T-helper 22 cell (primary cell): ENCODE results near the gene PPP1R9A.
"Not testable (repeated sequence)": the region's sequence is repeated elsewhere in the genome, so short reads cannot be mapped to it uniquely, and the experiment has no call there.

Experiments
- DNase-seq: peaks from one replicate; pipeline ENCODE4 v3.0.0-alpha.2; 2020; ENCODE audit warnings: low read depth

Gene PPP1R9A

GRCh38 chr7:94975336-94975735, 67.9 kb downstream of the PPP1R9A start:
- no peak for DNase-seq

DNA sequence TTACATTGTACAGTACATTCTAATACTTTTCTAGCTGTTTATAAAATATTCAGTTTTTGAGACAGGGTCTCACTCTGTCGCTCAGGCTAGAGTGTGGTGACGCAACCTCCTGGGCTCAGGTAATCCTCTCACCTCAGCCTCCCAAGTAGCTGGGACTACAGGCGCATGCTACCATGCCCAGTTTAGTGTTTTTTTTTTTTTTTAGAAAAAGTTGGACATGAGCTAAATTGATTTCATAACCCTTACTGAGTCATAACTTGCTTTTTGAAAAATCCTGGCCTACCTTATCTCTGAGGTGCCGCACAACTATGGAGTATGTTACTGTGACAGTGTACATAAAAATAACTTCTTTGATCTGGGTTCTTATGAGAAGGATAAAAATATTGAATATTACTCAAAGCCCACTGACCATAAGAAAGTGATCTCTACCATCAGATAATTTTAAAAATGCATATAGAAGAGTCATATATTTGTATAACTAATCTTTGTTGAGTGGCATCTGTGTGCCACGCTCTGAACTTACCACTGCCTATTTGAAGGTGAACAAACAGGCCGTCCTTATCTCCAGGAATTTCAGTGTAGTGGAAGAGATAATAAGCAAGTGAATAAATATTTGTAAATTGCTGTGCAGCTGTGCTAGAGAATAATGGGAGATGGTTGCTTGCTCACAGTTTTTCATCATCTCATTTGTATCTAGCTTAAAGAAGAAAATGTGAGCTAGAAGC, 73.2 kb downstream of the PPP1R9A start:
- no peak for DNase-seq

DNA sequence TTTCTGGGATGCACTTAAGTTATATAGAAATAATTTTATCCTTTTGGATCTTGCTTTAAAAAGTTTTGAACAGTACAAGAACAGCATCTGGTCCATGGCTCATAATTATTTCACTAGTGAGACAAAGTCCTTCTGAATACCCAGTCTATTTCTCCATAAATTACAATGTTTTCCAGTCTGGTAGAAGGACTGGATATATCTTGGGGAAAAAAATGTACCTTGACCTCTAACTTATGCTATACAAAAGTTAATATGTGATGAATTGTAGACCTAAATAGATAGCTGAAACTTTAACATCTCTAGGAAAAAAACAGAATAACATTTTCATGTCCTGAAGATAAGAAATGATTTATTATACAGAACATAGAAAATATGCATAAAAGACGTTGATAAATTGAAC, 88.5 kb downstream of the PPP1R9A start:
- no peak for DNase-seq

- DNase-seq: no peak
Measured at GRCh38 chr7:94996369-94996768, 89.0 kb downstream of the PPP1R9A start.

DNA sequence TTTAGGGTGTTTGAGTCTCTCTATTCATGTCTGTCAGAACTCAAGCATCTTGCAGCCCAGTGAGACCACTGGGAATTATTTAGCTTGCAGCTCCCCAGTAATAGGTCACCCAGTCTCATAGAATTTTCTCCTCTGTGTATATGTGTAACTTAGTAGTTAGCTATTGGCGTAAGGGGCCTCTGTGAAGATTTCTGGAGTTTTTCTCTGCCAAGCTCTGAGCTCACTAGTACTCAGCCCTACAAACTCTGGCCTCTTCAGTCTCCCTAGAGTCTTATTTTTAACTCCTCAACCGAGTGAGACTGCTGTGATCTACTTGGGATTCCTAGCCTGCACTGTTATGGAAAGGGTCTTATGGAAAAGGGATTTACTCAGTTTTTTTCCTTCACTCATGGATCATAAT, 90.2 kb downstream of the PPP1R9A start:
- DNase-seq: no peak

- no peak for DNase-seq
Measured at GRCh38 chr7:94998266-94999068, 91.1 kb downstream of the PPP1R9A start.

DNA sequence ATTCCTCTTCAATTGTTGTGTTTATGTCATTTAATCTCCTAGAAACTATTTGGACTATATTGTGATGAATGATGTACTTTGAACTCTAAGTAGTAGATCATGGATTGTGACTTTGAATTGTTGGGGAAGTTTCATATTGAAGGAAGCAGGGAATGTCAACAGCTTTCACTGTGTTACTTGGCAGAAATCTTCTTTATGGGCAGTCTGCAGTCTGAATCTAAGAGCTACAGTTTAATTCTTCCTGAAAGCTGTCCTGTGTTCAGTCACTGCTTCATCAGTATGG, 91.6 kb downstream of the PPP1R9A start:
- DNase-seq: no peak

GRCh38 chr7:94999601-95000000, 92.2 kb downstream of the PPP1R9A start:
- not testable (repeated sequence) for DNase-seq

DNA sequence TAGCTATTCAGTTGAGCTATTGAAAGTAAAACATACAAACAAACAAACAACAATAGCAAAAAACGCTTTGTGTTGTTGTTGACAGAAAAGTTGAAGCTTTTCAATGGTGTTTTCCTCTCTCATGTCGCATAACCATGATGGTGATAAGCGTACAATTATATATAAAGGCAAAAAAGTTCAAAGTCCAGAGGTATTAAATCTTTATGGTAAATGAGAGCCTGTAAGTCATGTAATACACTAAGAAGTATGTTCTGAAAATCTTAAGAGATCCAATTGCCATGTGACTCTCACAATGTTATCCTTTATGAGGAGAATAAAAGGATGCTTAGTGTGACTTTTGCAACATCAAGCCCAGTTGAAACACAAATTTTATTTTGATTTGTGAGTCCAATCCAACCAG, 93.9 kb downstream of the PPP1R9A start:
- no peak for DNase-seq

- DNase-seq: no peak
Measured at GRCh38 chr7:95001815-95002561, 94.6 kb downstream of the PPP1R9A start.

DNA sequence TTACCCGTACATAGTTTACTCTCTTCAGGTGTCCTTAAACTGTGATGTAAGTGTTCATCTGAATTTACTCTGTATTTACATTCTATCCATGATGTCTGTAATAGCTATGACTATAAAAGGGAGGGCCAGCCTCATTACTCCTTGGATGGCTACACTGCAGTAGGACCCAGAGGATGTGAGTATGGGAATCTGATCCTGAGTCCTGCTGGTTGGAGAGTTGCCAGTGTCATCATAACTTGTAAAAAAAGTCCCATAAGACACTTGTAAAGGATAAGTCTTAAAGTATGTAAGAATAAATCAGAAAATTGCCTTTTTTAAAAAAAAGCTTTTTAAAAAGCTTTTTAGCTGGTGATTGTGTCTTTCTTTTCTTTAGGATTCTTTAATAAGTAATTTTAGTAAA, 95.4 kb downstream of the PPP1R9A start:
- no peak for DNase-seq

GRCh38 chr7:95004618-95005247, 97.3 kb downstream of the PPP1R9A start:
- DNase-seq: no peak

DNA sequence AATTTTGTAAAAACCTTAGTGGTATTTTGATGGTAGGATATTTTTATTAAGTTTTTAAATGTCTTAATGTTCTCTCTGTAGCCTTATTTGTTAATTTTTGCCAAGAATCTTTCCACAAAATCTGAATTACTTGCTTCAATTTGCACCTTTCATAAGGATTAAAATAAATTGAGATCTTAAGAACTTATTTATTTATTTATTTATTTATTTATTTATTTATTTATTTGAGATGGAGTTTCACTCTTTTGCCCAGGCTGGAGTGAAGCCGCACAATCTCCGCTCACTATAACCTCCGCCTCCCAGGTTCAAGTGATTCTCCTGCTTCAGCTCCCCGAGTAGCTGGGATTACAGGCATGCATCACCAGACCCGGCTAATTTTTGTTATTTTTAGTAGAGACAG, 98.6 kb downstream of the PPP1R9A start:
- DNase-seq: no peak

GRCh38 chr7:95008773-95009172, 101.4 kb downstream of the PPP1R9A start:
- not testable (repeated sequence) for DNase-seq

DNA sequence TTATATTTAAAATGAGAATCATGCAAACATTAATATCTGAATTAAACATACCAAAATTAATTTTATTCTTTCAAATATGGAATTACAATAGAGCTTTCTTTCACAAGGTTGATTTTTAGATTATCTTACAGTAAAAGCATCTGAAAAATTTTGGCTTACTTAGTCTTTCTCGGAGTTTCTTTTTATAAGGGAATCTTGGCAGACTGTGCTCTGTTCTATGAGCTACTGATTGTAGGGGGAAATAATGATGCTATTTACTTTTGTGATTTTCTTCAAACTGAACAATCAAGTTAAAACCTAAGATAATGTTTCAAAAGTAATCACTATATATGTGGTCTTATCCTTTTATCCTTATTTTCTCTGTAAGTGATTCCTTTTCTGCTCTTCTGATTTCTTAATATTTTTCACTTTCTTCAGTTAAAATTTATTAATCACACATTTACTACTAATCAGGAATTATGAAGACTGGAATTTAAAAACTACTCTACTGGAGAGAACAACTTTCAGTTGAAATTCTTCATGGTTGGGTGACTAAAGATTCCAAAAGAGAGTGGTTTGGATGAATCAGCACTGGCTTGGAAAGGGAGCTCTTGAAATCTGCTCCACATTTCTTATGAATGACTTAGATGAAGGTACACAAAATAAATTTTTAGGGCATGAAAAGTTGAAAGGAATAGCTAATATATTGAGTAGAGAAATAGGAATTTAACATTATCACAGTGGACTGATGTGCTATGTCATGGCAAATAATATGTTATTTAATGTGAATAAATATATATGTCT, 103.9 kb downstream of the PPP1R9A start:
- DNase-seq: no peak

DNA sequence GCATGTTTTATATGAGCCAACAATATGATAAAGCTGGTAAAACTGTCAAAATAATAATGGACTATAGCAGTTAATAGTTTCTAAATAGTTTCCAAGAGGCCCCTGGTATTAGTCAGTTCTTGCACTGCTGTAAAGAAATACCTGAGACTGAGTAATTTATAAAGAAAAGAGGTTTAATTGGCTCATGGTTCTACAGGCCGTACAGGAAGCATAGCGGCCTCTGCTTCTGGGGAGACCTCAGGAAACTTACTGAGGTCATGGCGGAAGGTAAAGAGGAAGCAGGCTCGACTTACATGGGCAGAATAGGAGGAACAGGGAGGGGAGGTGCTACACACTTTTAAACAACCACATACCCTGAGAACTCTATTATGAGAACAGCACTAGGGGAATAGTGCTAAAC, 104.6 kb downstream of the PPP1R9A start:
- no peak for DNase-seq

DNA sequence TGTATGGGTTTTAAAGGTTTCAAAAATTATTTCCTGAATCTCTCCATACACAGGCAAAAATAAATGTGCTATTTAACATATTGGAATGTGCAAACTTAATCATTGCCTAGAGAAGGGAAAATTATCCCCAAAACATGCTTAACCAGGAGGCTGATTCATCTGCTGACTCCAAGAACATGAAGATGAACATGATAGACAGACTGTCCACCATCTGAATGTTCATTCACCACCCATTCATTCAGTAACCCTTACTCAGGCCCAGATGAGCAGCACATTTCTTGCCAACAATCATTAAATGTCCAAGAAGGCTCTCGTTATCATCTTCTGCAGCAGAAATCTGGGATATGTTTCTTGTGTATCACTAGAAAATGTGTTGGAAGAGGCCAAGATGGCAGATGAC, 110.6 kb downstream of the PPP1R9A start:
- DNase-seq: no peak

DNA sequence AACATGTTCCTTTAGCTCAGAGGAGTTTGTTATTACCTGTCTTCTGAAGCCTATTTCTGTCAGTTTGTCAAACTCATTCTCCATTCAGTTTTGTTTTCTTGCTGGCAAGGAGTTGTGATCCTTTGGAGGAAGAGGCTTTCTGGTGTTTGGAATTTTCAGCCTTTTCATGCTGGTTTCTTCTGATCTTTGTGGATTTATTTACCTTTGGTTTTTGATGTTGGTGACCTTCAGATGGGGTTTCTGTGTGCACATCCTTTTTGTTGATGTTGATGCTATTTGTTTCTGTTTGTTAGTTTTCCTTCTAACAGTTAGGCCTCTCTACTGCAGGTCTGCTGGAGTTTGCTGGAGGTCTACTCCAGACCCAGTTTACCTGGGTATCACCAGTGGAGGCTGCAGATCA, 118.6 kb downstream of the PPP1R9A start:
- DNase-seq: no peak

DNA sequence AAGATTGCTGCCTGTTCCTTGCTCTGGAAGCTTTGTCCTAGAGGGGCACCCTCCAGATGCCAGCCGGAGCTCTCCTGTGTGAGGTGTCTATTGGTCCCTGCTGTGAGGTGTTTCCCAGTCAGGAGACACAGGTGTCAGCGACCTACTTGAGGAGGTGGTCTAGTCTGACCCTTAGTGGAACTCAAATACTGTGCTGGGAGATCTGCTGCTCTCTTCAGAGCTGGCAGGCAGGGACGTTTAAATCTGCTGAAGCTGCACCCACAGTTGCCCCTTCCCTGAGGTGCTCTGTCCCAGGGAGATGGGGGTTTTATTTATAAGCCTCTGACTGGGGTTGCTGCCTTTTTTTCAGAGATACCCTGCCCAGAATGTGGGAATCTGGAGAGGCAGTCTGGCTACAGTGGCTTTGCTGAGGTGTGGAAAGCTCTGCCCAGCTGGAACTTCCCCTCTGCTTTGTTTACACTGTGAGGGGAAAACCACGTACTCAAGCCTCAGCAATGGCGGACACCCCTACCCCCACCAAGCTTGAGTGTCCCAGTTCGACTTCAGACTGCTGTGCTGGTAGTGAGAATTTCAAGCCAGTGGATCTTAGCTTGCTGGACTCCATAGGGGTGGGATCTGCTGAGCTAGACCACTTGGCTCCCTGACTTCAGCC, 119.2 kb downstream of the PPP1R9A start:
- no peak for DNase-seq

DNA sequence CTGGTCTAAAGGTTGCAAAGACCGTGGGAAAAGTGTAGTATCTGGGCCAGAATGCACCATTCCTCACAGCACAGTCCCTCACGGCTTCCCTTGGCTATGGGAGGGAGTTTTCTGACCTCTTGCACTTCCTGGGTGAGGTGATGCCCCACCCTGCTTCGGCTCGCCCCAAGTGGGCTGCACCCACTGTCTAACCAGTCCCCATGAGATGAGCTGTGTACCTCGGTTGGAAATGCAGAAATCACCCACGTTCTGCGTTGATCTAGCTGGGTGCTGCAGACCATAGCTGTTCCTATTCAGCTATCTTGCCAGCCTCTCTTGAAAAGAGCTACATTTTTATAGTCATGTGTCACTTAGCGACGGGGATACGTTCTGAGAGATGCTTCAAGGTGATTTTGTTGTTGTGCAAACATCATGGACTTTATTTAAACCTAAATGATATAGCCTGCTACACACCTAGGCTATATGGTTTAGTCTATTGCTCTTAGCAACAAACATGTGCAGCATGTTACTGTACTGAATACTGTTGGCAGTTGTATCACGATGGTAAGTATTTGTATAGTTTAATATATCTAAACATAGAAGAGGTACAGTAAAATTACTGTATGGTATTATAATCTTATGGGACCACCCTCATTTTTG, 120.0 kb downstream of the PPP1R9A start:
- DNase-seq: no peak

DNA sequence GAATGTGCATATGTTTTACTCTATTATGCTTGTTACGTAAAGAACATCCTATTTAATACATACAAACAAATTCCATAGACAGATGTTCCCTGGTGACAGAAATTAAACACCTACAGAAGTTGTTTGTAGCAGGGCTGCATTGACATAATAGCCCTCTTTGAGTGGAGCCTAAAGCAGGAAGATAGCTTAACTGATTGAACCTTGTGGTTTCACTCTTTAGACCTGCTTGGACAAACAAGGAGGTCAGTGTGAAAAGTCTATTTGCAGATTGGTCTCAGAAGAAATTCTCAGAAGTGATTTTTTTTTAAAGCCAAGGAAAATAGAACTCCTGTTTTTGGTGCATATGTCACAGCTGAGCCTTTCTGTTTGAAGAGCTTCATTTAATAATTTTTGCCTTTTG, 121.3 kb downstream of the PPP1R9A start:
- no peak for DNase-seq
